ENCODE results near the gene SLC12A6.

GRCh38 chr15:34334672-34335071, 2.9 kb downstream of the SLC12A6 start:
- TF ChIP-seq CTCF (conservative IDR thresholded peaks at IDR 0.05) (no peak), ZFX (IDR thresholded peaks at IDR 0.05) (no peak)

All from C4-2B (cell line).